VCaP (cell line): ENCODE results near the gene DOK6.

Source experiments
- H3K27ac ChIP-seq: fragments of 450-650 bp; 2 replicates; pipeline ENCODE4 v1.5.1; 2017
- CTCF ChIP-seq: fragments of 450-650 bp; conservative IDR thresholded peaks from 2 replicates; pipeline ENCODE4 v1.5.1; 2017; ENCODE audit warnings: mild to moderate bottlenecking, moderate library complexity

DOK6 gene

DNA sequence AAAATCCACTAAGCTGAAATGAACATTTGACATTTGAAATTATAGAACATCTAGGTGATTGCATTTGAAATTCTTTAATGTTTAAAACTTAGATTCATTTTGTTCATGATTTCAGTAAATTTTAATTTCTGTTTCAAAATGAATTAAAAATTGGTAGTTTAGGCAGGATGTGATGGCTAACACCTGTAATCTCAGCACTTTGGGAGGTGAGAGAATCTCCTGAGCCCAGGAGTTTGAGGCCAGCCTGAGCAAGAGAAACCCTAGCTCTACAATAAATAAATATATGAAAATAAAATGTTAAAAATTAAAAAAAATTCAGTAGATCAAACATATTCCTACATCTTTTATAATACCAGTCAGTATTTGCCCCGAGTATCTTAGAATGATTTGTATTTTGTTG lies 330.0 kb downstream of the DOK6 start:
- no peak for TF ChIP-seq CTCF
- no peak overlapping the region for H3K27ac ChIP-seq

GRCh38 chr18:69734536-69734935 lies 333.8 kb downstream of the DOK6 start:
- no peak for TF ChIP-seq CTCF
- no peak overlapping the region for H3K27ac ChIP-seq

- H3K27ac ChIP-seq: no peak overlapping the region
- TF ChIP-seq CTCF: no peak
These were observed 336.0 kb downstream of the DOK6 start for GRCh38 chr18:69736730-69737129.

DNA sequence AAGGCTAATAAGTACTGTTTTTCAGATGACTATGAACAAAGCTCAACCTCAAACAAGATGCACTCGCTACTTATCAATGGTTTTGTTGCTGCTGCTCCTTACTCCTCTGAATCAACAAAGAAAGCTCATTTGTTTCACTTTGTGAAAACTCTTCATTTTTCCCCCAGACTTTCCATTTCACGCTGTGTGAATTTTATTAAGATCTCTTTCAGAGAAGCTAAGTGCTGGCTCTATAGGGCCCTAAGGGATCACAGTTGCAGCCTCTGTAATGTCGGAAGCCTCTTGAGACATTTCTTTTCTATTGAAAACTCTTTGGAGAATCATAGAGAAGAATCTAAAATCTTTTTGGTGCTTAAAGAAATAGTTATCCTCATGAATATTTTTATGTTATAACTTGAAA lies 337.2 kb downstream of the DOK6 start:
- TF ChIP-seq CTCF: no peak
- H3K27ac ChIP-seq: no peak overlapping the region

GRCh38 chr18:69747388-69747787 lies 346.7 kb downstream of the DOK6 start:
- TF ChIP-seq CTCF: no peak
- no peak overlapping the region for H3K27ac ChIP-seq

DNA sequence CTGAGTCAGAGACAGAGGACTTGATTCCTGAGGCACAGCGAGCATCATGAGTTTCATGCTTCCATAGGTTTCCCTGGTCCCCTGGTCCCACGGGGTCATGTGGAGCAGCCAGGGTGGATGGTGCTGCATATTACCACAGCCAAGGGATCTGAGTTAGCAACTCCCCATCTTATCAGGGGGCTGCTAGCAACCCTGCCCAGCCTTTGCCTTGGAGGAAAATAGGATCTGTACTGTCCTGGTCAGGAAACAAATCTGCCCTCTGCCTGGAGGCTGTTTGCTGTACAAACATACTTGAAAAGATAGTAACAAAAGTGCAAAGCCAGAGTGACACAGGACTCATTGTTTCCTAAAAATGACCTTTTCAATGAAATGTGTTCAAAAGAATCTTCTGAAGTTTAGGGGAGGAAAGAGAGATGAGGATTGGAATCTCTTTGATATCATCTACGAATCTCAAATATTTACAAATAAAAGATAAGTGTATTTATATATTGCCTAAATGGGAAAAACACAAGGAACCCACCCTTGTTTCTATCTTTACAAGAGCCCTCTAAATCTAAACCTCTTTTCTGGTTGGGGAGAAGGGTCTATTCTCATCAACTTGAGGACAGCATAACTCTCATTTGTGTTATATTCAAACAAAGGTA lies 352.2 kb downstream of the DOK6 start:
- no peak for TF ChIP-seq CTCF
- H3K27ac ChIP-seq: no peak overlapping the region

DNA sequence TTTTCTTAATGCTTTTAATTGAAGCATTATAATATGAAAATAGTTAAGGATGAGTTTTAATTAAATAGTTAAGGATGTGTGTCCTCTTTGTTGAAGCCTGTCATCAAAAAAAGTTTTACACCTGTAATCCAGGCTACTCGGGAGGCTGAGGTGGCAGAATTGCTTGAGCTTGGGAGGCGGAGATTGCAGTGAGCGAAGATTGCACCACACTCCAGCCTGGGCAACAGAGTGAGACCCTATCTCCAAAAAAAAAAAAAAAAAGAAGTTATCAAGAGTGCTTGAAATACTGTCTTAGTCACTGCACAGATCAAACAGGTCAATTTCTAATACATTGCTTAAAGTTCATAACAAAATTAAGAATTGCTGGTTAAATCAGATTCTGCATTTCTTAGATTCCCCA lies 353.4 kb downstream of the DOK6 start:
- no peak overlapping the region for H3K27ac ChIP-seq

More for the DNA sequence above, 353.4 kb downstream of the DOK6 start:
- TF ChIP-seq CTCF: no peak
